Loucy (cell line): ENCODE results near the gene IGF2BP1.

Source experiments
- EZH2phosphoT487 ChIP-seq: fragments of 200-600 bp; IDR thresholded peaks from 2 replicates; pipeline ENCODE4 v1.6.1; 2018; ENCODE audit warnings: antibody characterized with exemption, mild to moderate bottlenecking, moderate library complexity, borderline replicate concordance
- TF ChIP-seq, protein P1 (sequence below): fragments of 200-600 bp; sonication (generic); conservative IDR thresholded peaks from 2 replicates; pipeline ENCODE4 v1.5.1; 2014; ENCODE audit warnings: mild to moderate bottlenecking, antibody characterized with exemption, low read length

DNA sequence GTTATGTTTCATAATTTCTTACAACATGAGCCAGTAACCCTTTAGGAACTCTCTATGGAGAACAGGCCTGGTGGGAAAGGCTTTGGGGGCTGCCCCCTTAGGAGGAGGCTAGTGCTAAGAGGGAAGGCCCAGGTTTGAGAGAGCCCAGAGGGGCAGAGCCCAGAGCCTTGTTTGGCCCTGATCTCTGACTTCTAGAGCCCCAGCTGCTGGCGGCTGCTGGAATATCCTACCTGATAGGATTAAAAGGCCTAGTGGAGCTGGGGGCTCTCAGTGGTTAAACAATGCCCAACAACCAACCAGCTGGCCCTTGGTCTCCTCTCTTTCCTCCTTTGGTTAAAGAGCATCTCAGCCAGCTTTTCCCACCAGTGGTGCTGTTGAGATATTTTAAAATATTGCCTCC is 54.1 kb downstream of the IGF2BP1 start:
- TF ChIP-seq, protein P1, sequence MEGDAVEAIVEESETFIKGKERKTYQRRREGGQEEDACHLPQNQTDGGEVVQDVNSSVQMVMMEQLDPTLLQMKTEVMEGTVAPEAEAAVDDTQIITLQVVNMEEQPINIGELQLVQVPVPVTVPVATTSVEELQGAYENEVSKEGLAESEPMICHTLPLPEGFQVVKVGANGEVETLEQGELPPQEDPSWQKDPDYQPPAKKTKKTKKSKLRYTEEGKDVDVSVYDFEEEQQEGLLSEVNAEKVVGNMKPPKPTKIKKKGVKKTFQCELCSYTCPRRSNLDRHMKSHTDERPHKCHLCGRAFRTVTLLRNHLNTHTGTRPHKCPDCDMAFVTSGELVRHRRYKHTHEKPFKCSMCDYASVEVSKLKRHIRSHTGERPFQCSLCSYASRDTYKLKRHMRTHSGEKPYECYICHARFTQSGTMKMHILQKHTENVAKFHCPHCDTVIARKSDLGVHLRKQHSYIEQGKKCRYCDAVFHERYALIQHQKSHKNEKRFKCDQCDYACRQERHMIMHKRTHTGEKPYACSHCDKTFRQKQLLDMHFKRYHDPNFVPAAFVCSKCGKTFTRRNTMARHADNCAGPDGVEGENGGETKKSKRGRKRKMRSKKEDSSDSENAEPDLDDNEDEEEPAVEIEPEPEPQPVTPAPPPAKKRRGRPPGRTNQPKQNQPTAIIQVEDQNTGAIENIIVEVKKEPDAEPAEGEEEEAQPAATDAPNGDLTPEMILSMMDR: no peak
- TF ChIP-seq EZH2phosphoT487: no peak
